ENCODE measurements around the gene NUBP2. TPM values are rescaled to one million over a fixed set of nuclear protein-coding genes. Genes with fewer than 3 reads are reported as not detected.

Gene NUBP2
- total and polyA plus RNA-seq, 10 of the 15 experiments (the other 5 are each of a cell fraction or from before 2014, with no cell fraction given), result 1.9 to 129 (median 51.7) TPM

DNA sequence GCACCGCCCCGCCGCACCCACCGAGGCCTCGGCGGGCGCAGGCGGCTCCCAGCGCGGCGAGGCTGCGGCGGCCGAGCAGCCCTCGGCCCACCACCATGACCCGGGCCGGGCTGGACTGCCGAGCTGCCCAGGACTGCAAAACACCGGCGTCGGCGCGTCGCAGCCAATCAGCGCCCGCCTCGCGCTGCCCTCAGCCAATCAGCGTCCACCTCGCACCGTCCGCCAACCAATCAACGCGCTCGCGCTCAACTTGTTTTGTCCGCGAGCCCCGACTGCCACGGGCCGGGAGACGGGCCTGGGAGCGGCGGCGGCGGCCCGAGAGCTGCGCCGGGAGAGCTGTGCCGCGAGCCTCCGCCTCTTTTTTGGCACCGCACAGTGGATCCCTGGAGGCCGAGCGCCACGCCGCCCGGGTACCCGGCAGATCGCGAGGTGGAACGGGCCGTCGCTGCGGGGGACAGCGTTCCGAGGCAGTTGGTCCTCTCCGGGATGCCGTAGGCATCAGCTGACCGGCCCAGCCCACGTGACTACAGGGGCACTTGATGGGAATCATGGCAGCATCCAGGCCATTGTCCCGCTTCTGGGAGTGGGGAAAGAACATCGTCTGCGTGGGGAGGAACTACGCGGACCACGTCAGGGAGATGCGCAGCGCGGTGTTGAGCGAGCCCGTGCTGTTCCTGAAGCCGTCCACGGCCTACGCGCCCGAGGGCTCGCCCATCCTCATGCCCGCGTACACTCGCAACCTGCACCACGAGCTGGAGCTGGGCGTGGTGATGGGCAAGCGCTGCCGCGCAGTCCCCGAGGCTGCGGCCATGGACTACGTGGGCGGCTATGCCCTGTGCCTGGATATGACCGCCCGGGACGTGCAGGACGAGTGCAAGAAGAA, 44.2 kb downstream of the NUBP2 start, which contains the start of the genes FAHD1 and HAGH (continued):
- no peak for TF ChIP-seq MYB (IDR thresholded peaks at IDR 0.05; ENCODE audit: borderline replicate concordance, low read depth, low read length)
- peak; percentile 46; the same call in 1 of the 2 replicates for TF ChIP-seq ASH2L (IDR thresholded peaks at IDR 0.05; ENCODE audit: borderline replicate concordance, low read depth)
- TF ChIP-seq TCF3 (IDR thresholded peaks at IDR 0.05; ENCODE audit: borderline replicate concordance, insufficient read depth, low read depth, low read length), result no peak
- TF ChIP-seq MXI1 (IDR thresholded peaks at IDR 0.05; ENCODE audit: low read depth, low read length), result peak; percentile 85; the same call in 1 of the 2 replicates
- no peak for TF ChIP-seq KAT2A (conservative IDR thresholded peaks at IDR 0.05; ENCODE audit: control insufficient read depth, low read depth, low read length)
- TF ChIP-seq, protein P1, sequence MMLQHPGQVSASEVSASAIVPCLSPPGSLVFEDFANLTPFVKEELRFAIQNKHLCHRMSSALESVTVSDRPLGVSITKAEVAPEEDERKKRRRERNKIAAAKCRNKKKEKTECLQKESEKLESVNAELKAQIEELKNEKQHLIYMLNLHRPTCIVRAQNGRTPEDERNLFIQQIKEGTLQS (IDR thresholded peaks at IDR 0.05; ENCODE audit: borderline replicate concordance, extremely low read depth, low read depth, low read length), result peak; percentile 99
- TF ChIP-seq NR2F1 (conservative IDR thresholded peaks at IDR 0.05), result peak; percentile 34; the same call in 1 of the 2 replicates
- TF ChIP-seq HDGF (IDR thresholded peaks at IDR 0.05), result 0 out of 2 replicates have a peak, but pooled peaks have one; percentile 69
- no peak for TF ChIP-seq STAT3 (IDR thresholded peaks at IDR 0.05; ENCODE audit: low read depth, low read length)
- TF ChIP-seq, protein P2, sequence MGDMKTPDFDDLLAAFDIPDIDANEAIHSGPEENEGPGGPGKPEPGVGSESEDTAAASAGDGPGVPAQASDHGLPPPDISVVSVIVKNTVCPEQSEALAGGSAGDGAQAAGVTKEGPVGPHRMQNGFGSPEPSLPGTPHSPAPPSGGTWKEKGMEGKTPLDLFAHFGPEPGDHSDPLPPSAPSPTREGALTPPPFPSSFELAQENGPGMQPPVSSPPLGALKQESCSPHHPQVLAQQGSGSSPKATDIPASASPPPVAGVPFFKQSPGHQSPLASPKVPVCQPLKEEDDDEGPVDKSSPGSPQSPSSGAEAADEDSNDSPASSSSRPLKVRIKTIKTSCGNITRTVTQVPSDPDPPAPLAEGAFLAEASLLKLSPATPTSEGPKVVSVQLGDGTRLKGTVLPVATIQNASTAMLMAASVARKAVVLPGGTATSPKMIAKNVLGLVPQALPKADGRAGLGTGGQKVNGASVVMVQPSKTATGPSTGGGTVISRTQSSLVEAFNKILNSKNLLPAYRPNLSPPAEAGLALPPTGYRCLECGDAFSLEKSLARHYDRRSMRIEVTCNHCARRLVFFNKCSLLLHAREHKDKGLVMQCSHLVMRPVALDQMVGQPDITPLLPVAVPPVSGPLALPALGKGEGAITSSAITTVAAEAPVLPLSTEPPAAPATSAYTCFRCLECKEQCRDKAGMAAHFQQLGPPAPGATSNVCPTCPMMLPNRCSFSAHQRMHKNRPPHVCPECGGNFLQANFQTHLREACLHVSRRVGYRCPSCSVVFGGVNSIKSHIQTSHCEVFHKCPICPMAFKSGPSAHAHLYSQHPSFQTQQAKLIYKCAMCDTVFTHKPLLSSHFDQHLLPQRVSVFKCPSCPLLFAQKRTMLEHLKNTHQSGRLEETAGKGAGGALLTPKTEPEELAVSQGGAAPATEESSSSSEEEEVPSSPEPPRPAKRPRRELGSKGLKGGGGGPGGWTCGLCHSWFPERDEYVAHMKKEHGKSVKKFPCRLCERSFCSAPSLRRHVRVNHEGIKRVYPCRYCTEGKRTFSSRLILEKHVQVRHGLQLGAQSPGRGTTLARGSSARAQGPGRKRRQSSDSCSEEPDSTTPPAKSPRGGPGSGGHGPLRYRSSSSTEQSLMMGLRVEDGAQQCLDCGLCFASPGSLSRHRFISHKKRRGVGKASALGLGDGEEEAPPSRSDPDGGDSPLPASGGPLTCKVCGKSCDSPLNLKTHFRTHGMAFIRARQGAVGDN (IDR thresholded peaks at IDR 0.05), result 0 out of 2 replicates have a peak, but pooled peaks have one; percentile 14
- TF ChIP-seq, protein P3, sequence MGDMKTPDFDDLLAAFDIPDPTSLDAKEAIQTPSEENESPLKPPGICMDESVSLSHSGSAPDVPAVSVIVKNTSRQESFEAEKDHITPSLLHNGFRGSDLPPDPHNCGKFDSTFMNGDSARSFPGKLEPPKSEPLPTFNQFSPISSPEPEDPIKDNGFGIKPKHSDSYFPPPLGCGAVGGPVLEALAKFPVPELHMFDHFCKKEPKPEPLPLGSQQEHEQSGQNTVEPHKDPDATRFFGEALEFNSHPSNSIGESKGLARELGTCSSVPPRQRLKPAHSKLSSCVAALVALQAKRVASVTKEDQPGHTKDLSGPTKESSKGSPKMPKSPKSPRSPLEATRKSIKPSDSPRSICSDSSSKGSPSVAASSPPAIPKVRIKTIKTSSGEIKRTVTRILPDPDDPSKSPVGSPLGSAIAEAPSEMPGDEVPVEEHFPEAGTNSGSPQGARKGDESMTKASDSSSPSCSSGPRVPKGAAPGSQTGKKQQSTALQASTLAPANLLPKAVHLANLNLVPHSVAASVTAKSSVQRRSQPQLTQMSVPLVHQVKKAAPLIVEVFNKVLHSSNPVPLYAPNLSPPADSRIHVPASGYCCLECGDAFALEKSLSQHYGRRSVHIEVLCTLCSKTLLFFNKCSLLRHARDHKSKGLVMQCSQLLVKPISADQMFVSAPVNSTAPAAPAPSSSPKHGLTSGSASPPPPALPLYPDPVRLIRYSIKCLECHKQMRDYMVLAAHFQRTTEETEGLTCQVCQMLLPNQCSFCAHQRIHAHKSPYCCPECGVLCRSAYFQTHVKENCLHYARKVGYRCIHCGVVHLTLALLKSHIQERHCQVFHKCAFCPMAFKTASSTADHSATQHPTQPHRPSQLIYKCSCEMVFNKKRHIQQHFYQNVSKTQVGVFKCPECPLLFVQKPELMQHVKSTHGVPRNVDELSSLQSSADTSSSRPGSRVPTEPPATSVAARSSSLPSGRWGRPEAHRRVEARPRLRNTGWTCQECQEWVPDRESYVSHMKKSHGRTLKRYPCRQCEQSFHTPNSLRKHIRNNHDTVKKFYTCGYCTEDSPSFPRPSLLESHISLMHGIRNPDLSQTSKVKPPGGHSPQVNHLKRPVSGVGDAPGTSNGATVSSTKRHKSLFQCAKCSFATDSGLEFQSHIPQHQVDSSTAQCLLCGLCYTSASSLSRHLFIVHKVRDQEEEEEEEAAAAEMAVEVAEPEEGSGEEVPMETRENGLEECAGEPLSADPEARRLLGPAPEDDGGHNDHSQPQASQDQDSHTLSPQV (IDR thresholded peaks at IDR 0.05), result no peak
- peak; percentile 85 for TF ChIP-seq MYC (IDR thresholded peaks at IDR 0.05; ENCODE audit: insufficient read depth, insufficient read length, insufficient replicate concordance, low read length, severe bottlenecking)
- TF ChIP-seq, protein P4, sequence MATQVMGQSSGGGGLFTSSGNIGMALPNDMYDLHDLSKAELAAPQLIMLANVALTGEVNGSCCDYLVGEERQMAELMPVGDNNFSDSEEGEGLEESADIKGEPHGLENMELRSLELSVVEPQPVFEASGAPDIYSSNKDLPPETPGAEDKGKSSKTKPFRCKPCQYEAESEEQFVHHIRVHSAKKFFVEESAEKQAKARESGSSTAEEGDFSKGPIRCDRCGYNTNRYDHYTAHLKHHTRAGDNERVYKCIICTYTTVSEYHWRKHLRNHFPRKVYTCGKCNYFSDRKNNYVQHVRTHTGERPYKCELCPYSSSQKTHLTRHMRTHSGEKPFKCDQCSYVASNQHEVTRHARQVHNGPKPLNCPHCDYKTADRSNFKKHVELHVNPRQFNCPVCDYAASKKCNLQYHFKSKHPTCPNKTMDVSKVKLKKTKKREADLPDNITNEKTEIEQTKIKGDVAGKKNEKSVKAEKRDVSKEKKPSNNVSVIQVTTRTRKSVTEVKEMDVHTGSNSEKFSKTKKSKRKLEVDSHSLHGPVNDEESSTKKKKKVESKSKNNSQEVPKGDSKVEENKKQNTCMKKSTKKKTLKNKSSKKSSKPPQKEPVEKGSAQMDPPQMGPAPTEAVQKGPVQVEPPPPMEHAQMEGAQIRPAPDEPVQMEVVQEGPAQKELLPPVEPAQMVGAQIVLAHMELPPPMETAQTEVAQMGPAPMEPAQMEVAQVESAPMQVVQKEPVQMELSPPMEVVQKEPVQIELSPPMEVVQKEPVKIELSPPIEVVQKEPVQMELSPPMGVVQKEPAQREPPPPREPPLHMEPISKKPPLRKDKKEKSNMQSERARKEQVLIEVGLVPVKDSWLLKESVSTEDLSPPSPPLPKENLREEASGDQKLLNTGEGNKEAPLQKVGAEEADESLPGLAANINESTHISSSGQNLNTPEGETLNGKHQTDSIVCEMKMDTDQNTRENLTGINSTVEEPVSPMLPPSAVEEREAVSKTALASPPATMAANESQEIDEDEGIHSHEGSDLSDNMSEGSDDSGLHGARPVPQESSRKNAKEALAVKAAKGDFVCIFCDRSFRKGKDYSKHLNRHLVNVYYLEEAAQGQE (IDR thresholded peaks at IDR 0.05; ENCODE audit: low read depth, low read length), result 0 out of 2 replicates have a peak, but pooled peaks have one; percentile 36
